ENCODE measurements around the gene HMCN2. TPM values are rescaled to one million over a fixed set of nuclear protein-coding genes. Genes with fewer than 3 reads are reported as not detected.

Gene HMCN2
- total and polyA plus RNA-seq, 2 of the 4 experiments (the other 2 are of a cell fraction), result 0.02 TPM; not detected in 1

DNA sequence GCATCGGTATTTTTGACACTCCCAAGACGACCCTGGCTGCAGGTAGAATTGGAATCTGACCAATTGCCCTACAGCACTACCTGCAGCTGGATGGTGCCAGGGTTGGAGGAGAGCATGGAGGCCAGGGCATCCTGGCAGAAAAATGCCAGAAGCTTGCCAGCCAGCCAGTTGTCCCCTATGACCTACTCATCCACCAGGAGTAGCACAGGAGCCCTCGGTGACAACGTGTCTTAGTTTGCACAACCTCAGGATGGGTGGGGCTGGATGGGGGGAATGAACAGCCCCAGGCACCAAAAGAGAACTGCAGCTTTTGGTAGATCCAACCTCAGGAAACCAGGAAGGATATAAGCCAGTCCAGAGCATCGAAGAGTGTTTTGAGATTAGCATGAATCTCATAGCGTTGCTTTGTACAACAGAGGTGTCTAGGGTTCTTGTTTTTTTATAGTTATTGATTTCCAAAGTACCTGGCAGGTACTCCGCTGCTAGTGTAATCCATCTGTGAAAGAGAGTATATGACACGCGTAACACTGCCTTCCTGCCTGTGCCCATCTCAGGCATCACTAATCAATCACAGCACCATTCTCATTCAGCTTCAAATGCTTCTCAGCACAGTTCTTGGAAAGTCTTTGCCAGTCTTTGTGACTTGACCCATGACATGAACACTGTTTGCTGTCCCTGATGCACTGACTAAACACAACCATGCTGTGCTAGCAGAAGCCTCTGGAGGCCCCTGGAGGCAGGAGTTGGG lies 142.5 kb downstream of the HMCN2 start:
- dilution Hi-C loops (cut with HindIII; ENCODE audit: low sequenced_read_pairs, unreplicated experiment), result no loop called here
- peaks cover 7% of the 10 kb centered on the region; the same call in 1 of the 2 replicates for H3K4me1 ChIP-seq (ENCODE audit: control insufficient read depth, insufficient read depth, low read length)
- no peak overlapping the region for H2AK5ac ChIP-seq (ENCODE audit: low read depth, low read length)
- H3K9me3 ChIP-seq (ENCODE audit: control insufficient read depth, insufficient read depth, low read length), result peaks cover 7% of the 10 kb centered on the region
- no peak for ATAC-seq (ENCODE audit: low read depth)
- H2BK5ac ChIP-seq (ENCODE audit: low read depth, low read length, poor library complexity, severe bottlenecking), result no peak overlapping the region
- no peaks in the 10 kb centered on the region for H3K9me1 ChIP-seq (ENCODE audit: insufficient read depth, low read length)
- no peak overlapping the region for H3K27ac ChIP-seq (ENCODE audit: insufficient read depth, low read length)
- H3K36me3 ChIP-seq (ENCODE audit: control insufficient read depth, insufficient read depth, low read length), result no peaks in the 10 kb centered on the region
- H3K27me3 ChIP-seq (ENCODE audit: control insufficient read depth, insufficient read depth, low read length), result peaks cover 16% of the 10 kb centered on the region
- H3K4ac ChIP-seq (ENCODE audit: low read depth, low read length), result no peak overlapping the region
- ChIA-PET POLR2A (ENCODE audit: unreplicated experiment) (no interaction called here), CTCF (no interaction called here)
- no peaks in the 10 kb centered on the region for H4K20me1 ChIP-seq (ENCODE audit: insufficient read depth, low read length)
- no TSS peak for BruUV-seq (replicated peaks)
- H4K91ac ChIP-seq (ENCODE audit: insufficient read depth, low read depth, low read length), result no peak overlapping the region
- H4K5ac ChIP-seq (ENCODE audit: low read depth, low read length), result no peak overlapping the region
- H2BK120ac ChIP-seq (ENCODE audit: low read depth, low read length), result no peak overlapping the region
- no peak overlapping the region for H3K14ac ChIP-seq (replicated peaks; ENCODE audit: low read depth, low read length)
- TF ChIP-seq, protein P1, sequence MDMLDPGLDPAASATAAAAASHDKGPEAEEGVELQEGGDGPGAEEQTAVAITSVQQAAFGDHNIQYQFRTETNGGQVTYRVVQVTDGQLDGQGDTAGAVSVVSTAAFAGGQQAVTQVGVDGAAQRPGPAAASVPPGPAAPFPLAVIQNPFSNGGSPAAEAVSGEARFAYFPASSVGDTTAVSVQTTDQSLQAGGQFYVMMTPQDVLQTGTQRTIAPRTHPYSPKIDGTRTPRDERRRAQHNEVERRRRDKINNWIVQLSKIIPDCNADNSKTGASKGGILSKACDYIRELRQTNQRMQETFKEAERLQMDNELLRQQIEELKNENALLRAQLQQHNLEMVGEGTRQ (IDR thresholded peaks at IDR 0.05; ENCODE audit: low read depth, low read length), result no peak
- TF ChIP-seq, protein P2, sequence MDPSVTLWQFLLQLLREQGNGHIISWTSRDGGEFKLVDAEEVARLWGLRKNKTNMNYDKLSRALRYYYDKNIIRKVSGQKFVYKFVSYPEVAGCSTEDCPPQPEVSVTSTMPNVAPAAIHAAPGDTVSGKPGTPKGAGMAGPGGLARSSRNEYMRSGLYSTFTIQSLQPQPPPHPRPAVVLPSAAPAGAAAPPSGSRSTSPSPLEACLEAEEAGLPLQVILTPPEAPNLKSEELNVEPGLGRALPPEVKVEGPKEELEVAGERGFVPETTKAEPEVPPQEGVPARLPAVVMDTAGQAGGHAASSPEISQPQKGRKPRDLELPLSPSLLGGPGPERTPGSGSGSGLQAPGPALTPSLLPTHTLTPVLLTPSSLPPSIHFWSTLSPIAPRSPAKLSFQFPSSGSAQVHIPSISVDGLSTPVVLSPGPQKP (IDR thresholded peaks at IDR 0.05; ENCODE audit: borderline replicate concordance, low read depth, low read length), result no peak
- no peak for TF ChIP-seq RAD21 (IDR thresholded peaks at IDR 0.05; ENCODE audit: low read length)
- no peak for TF ChIP-seq NFE2L2 (IDR thresholded peaks at IDR 0.05; ENCODE audit: low read depth, low read length)
- TF ChIP-seq MXI1 (IDR thresholded peaks at IDR 0.05; ENCODE audit: borderline replicate concordance, low read depth, low read length), result no peak
- TF ChIP-seq RCOR1 (IDR thresholded peaks at IDR 0.05; ENCODE audit: insufficient replicate concordance, low read length), result no peak
- TF ChIP-seq, protein P3, sequence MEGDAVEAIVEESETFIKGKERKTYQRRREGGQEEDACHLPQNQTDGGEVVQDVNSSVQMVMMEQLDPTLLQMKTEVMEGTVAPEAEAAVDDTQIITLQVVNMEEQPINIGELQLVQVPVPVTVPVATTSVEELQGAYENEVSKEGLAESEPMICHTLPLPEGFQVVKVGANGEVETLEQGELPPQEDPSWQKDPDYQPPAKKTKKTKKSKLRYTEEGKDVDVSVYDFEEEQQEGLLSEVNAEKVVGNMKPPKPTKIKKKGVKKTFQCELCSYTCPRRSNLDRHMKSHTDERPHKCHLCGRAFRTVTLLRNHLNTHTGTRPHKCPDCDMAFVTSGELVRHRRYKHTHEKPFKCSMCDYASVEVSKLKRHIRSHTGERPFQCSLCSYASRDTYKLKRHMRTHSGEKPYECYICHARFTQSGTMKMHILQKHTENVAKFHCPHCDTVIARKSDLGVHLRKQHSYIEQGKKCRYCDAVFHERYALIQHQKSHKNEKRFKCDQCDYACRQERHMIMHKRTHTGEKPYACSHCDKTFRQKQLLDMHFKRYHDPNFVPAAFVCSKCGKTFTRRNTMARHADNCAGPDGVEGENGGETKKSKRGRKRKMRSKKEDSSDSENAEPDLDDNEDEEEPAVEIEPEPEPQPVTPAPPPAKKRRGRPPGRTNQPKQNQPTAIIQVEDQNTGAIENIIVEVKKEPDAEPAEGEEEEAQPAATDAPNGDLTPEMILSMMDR (conservative IDR thresholded peaks at IDR 0.05; ENCODE audit: low read depth, low read length), result no peak
- no peak for TF ChIP-seq POLR2A (IDR thresholded peaks at IDR 0.05; ENCODE audit: low read depth, low read length)
- TF ChIP-seq CHD1 (IDR thresholded peaks at IDR 0.05; ENCODE audit: low read depth, low read length), result no peak
- no peak for TF ChIP-seq SMC3 (IDR thresholded peaks at IDR 0.05; ENCODE audit: low read depth, low read length)
- no peak for TF ChIP-seq RFX5 (IDR thresholded peaks at IDR 0.05; ENCODE audit: low read depth, low read length)
- TF ChIP-seq CEBPB (IDR thresholded peaks at IDR 0.05; ENCODE audit: low read depth, low read length), result no peak
- no peak for TF ChIP-seq FOS (IDR thresholded peaks at IDR 0.05; ENCODE audit: low read depth, low read length)
- no peak overlapping the region for H3K4me3 ChIP-seq (ENCODE audit: insufficient read depth, low read depth, low read length)
- intact Hi-C loops (cut with micrococcal nuclease), result no loop called here
- no peaks in the 10 kb centered on the region for H3K79me1 ChIP-seq (ENCODE audit: low read depth in 1 of 2, low read length in 2 of 2)
- no peak overlapping the region for H2BK15ac ChIP-seq (ENCODE audit: low read depth, low read length)
- no peak overlapping the region for H3K18ac ChIP-seq (ENCODE audit: low read depth, low read length)
- no peak overlapping the region for H3K23ac ChIP-seq (ENCODE audit: low read depth, low read length)
- H2AK9ac ChIP-seq (replicated peaks; ENCODE audit: low read depth, low read length, poor library complexity), result no peak overlapping the region
- no peak overlapping the region for H3K56ac ChIP-seq (ENCODE audit: extremely low read depth, insufficient read depth, low read length)
- no peak overlapping the region for H3K4me2 ChIP-seq (ENCODE audit: low read depth, low read length)
- in situ Hi-C loops (cut with MboI; ENCODE audit: low sequenced_read_pairs), result no loop called here
- no peak overlapping the region for H4K8ac ChIP-seq (ENCODE audit: low read depth in 2 of 2, low read length in 2 of 2)
- H2AFZ ChIP-seq (replicated peaks; ENCODE audit: low read length, poor library complexity), result no peak overlapping the region
- no peak overlapping the region for H2BK20ac ChIP-seq (ENCODE audit: low read depth, low read length)
- H3K9ac ChIP-seq (ENCODE audit: low read depth, low read length), result no peak overlapping the region
- DNase-seq, result no peak
- WGBS, 2 experiments (ENCODE audit: extremely low coverage in 2 of 2, insufficient read length in 1 of 2), result 41% methylated on average over 2 of the region's 9 CpGs; no CpG with 5 or more reads in 1 of the 2 experiments
